Peyer's patch (tissue), 4 donors: Measurements from ENCODE around the gene ZNF775.

Experiments used
- POLR2A ChIP-seq, 2 donors: fragments of 450-650 bp; IDR thresholded peaks; one replicate each; pipeline ENCODE4 v1.5.1; 2017; ENCODE audit warnings: antibody characterized with exemption in 2 of 2, mild to moderate bottlenecking in 2 of 2, moderate library complexity in 2 of 2
- TF ChIP-seq, protein P1 (sequence below), 6 experiments: fragments of 450-650 bp in 4 of 6; fragments of 200-600 bp in 2 of 6; sonication (generic) in 1 of 6; IDR thresholded peaks; one replicate each; pipeline ENCODE4 v1.5.1; 2017 to 2019; ENCODE audit warnings: antibody characterized with exemption in 6 of 6, mild to moderate bottlenecking in 3 of 6, moderate library complexity in 1 of 6

DNA sequence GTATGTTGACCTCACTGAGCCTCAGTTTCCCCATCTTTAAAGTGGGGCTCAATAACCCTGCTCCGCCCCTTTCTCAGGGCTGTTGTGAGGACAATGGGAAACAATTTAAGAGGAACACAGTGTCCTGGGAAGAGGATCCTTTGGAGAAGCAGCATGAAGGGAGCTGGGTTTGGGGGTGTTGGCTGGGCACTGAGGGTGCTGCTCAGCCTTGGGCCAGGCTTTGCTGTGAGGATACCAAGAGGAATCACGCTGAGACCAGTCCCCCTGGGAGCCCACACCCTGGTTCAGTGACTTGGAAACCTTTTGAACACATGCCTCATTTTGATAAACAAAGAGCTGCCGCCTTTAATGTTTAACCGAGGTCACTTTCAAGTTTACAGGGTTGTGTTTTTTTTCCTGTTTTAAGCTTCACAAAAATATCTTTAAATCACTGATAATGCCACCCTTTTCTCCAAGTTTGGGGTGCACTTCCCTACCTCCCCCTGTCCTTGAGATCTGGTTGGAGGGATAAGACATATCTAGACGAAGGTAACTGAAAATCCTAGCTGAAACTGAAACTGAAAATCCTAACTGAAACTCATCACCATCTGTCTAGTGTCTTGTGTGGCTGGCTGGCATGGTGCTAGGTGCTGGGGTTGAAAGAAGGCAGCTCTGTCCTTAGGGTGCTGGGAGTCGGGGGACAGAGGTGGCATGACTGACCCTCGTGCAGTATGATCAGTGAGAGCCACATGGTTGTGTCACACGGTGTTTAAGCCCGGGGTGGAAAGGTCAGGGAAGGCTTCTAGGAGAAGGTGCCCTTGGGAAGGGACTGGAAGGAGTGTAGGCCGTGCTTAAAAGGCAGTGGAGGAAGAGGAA lies 27.7 kb downstream of the ZNF775 start:
- TF ChIP-seq, protein P1, sequence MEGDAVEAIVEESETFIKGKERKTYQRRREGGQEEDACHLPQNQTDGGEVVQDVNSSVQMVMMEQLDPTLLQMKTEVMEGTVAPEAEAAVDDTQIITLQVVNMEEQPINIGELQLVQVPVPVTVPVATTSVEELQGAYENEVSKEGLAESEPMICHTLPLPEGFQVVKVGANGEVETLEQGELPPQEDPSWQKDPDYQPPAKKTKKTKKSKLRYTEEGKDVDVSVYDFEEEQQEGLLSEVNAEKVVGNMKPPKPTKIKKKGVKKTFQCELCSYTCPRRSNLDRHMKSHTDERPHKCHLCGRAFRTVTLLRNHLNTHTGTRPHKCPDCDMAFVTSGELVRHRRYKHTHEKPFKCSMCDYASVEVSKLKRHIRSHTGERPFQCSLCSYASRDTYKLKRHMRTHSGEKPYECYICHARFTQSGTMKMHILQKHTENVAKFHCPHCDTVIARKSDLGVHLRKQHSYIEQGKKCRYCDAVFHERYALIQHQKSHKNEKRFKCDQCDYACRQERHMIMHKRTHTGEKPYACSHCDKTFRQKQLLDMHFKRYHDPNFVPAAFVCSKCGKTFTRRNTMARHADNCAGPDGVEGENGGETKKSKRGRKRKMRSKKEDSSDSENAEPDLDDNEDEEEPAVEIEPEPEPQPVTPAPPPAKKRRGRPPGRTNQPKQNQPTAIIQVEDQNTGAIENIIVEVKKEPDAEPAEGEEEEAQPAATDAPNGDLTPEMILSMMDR (IDR thresholded peaks at IDR 0.05): no peak
- TF ChIP-seq POLR2A (IDR thresholded peaks at IDR 0.05): no peak
